ENCODE data around the gene CHD3. TPM values are rescaled to one million over a fixed set of nuclear protein-coding genes. Genes with fewer than 3 reads are reported as not detected.
"Not testable (repeated sequence)": the region's sequence is repeated elsewhere in the genome, so short reads cannot be mapped to it uniquely, and the experiment has no call there.

Gene CHD3
- total RNA-seq, 2 donors from 2014 or later = 53.7 to 69.9 TPM

DNA sequence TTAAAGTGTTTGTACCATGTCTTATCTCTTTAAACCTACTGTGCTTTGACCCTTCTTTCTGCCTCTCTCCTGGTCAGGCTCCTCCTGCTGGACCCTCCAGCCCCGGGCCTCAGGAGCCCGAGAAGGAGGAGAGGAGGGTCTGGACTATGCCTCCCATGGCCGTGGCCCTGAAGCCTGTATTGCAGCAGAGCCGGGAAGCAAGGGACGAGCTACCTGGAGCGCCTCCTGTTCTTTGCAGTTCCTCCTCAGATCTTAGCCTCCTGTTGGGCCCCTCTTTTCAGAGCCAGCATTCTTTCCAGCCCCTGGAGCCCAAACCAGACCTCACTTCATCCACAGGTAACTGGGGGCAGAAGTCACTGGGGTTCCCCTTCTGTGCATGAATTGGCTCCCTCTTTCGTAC, 57.1 kb downstream of the CHD3 start:
- WGBS, 2 donors = 83 to 94% methylated on average over 7 of the region's 7 CpGs
- Histone ChIP-seq H3K4me1 (no peaks in the 10 kb centered on the region), H3K4me3 (no peak overlapping the region), H3K36me3 (replicated peaks in 1 of 2; ENCODE audit: insufficient read depth in 1 of 2, low read depth in 2 of 2) (peaks cover 8 to 24% of the 10 kb centered on the region in 2 donors), H3K27me3 (no peaks in the 10 kb centered on the region), H3K27ac (no peak overlapping the region), H3K9me3 (no peaks in the 10 kb centered on the region)
- TF ChIP-seq, protein P1, sequence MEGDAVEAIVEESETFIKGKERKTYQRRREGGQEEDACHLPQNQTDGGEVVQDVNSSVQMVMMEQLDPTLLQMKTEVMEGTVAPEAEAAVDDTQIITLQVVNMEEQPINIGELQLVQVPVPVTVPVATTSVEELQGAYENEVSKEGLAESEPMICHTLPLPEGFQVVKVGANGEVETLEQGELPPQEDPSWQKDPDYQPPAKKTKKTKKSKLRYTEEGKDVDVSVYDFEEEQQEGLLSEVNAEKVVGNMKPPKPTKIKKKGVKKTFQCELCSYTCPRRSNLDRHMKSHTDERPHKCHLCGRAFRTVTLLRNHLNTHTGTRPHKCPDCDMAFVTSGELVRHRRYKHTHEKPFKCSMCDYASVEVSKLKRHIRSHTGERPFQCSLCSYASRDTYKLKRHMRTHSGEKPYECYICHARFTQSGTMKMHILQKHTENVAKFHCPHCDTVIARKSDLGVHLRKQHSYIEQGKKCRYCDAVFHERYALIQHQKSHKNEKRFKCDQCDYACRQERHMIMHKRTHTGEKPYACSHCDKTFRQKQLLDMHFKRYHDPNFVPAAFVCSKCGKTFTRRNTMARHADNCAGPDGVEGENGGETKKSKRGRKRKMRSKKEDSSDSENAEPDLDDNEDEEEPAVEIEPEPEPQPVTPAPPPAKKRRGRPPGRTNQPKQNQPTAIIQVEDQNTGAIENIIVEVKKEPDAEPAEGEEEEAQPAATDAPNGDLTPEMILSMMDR (IDR thresholded peaks at IDR 0.05) = no peak
- no peak for TF ChIP-seq POLR2A (IDR thresholded peaks at IDR 0.05)
- intact Hi-C loops (cut with DNase I) = no loop called here
- DNase-seq (no peak), ATAC-seq (no peak)

DNA sequence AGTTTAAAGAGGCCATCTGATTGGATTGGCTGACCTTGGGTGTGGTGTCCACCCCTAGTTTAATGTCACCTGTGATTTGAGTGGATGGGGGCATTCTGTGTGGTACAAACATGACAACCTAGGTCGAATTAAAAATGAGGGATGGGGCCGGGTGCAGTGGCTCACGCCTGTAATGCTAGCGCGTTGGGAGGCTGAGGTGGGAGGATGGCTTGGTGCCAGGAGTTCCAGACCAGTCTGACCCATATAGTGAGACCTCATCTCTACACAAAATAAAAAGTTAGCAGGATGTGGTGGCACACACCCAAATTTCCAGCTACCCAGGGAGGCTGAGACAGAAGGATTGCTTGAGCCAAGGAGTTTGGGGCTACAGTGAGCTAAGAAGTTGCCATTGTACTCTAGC, 57.9 kb downstream of the CHD3 start:
- Histone ChIP-seq H3K4me1 (no peaks in the 10 kb centered on the region), H3K27ac (no peak overlapping the region), H3K27me3 (no peaks in the 10 kb centered on the region), H3K4me3 (no peak overlapping the region), H3K9me3 (no peaks in the 10 kb centered on the region), H3K36me3 (replicated peaks in 1 of 2; ENCODE audit: insufficient read depth in 1 of 2, low read depth in 2 of 2) (peaks cover 8 to 24% of the 10 kb centered on the region in 2 donors)
- WGBS, 2 donors = 54 to 80% methylated on average over 5 of the region's 5 CpGs
- DNase-seq = no peak
- intact Hi-C loops (cut with DNase I) = no loop called here
- TF ChIP-seq, protein P1 (IDR thresholded peaks at IDR 0.05) = no peak
- TF ChIP-seq POLR2A (IDR thresholded peaks at IDR 0.05) = no peak
- no peak for ATAC-seq

DNA sequence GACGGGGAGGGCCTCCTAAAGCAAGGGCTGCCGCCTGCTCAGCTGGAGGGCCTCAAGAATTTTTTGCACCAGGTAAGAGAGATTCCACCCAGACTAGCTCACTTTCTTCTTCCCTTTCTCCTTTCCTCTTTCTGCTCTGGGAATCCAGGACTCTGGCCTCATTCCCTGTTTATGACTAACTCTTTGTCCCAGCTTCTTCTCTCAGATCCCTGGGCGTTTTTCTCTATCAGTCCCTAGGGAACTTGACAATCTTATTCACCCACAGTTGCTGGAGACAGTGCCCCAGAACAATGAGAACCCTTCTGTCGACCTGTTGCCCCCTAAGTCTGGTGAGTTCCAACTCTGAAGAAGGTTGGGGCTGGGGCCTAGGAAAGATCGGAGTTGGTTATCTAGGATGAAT, 59.1 kb downstream of the CHD3 start:
- intact Hi-C loops (cut with DNase I) = no loop called here
- Histone ChIP-seq H3K36me3 (replicated peaks in 1 of 2; ENCODE audit: insufficient read depth in 1 of 2, low read depth in 2 of 2) (peaks cover 8 to 24% of the 10 kb centered on the region in 2 donors), H3K27ac (no peak overlapping the region), H3K4me3 (no peak overlapping the region), H3K9me3 (no peaks in the 10 kb centered on the region), H3K27me3 (no peaks in the 10 kb centered on the region), H3K4me1 (no peaks in the 10 kb centered on the region)
- no peak for ATAC-seq
- WGBS, 2 donors = 83% methylated on average over 5 of the region's 5 CpGs
- TF ChIP-seq, protein P1 (IDR thresholded peaks at IDR 0.05) = no peak
- no peak for TF ChIP-seq POLR2A (IDR thresholded peaks at IDR 0.05)
- DNase-seq = no peak

DNA sequence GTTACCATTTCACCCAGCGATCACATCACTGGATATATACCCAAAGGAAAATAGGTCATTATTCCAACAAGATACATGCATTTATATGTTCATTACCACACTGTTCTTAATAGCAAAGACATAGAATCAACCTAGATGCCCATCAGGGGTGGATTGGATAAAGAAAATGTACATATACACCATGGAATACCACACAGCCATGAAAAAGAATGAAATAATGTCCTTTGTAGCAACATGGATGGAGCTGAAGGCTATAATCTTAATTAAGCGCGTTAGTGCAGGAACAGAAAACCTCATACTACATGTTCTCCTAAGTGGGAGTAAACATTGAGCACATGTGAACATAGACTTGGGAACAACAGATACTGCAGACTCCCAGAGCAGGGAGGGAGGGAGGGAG, 62.0 kb downstream of the CHD3 start:
- no peak overlapping the region for H3K4me3 ChIP-seq
- no peak for DNase-seq
- no peak for TF ChIP-seq POLR2A (IDR thresholded peaks at IDR 0.05)
- TF ChIP-seq, protein P1 (IDR thresholded peaks at IDR 0.05) = no peak
- peaks cover 7 to 12% of the 10 kb centered on the region in 2 donors for H3K36me3 ChIP-seq (replicated peaks in 1 of 2; ENCODE audit: insufficient read depth in 1 of 2, low read depth in 2 of 2)
- H3K4me1 ChIP-seq = no peaks in the 10 kb centered on the region
- 56 to 85% methylated on average over 3 of the region's 3 CpGs for WGBS, 2 donors
- H3K9me3 ChIP-seq = no peaks in the 10 kb centered on the region
- intact Hi-C loops (cut with DNase I) = no loop called here
- H3K27me3 ChIP-seq = no peaks in the 10 kb centered on the region
- no peak for ATAC-seq
- no peak overlapping the region for H3K27ac ChIP-seq

DNA sequence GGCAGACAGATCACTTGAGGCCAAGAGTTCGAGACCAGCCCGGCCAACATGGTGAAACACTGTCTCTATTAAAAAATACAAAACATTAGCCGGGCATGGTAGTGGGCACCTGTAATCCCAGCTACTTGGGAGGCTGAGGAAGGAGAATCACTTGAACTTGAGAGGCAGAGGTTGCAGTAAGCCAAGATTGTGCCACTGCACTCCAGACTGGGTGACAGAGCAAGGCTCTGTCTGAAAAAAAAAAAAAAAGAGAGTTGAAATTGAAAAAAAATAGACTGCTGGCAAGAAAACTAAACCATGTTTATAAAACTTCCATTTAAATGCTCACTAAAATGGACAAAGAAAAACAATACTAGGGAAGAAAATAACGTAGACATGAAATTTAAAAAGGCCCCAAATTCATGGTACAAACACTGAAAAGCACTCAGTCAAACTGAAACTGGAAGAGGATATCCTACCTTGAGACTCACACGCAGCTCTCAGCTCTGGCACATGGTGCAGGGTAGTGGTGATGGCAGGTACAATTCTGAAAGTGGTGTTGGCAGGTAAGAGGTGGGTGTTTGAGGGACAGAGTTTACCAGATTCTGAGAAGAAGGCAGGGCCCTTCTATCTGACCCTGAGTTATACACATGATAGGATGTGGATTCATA, 62.7 kb downstream of the CHD3 start:
- WGBS, 2 donors = 70 to 73% methylated on average over 5 of the region's 5 CpGs
- no peak overlapping the region for H3K27ac ChIP-seq
- no peaks in the 10 kb centered on the region for H3K4me1 ChIP-seq
- intact Hi-C loops (cut with DNase I) = no loop called here
- no peak for TF ChIP-seq POLR2A (IDR thresholded peaks at IDR 0.05)
- TF ChIP-seq, protein P1 (IDR thresholded peaks at IDR 0.05) = no peak
- DNase-seq = no peak
- peaks cover 0 to 8% of the 10 kb centered on the region in 2 donors for H3K36me3 ChIP-seq (replicated peaks in 1 of 2; ENCODE audit: insufficient read depth in 1 of 2, low read depth in 2 of 2)
- no peaks in the 10 kb centered on the region for H3K9me3 ChIP-seq
- ATAC-seq = no peak
- no peak overlapping the region for H3K4me3 ChIP-seq
- H3K27me3 ChIP-seq = no peaks in the 10 kb centered on the region

DNA sequence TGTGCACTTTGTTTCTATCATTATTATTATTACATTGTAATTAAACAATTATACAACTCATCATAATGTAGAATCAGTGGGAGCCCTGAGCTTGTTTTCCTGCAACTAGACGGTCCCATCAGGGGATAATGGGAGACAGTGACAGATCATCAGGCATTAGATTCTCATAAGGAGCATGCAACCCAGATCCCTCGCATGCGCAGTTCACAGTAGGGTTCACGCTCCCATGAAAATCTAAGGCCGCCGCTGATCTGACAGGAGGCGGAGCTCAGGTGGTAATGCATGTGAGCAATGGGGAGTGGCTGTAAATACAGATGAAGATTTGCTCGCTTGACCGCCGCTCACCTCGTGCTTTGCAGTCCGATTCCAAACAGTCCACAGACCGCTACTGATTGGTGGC, 64.7 kb downstream of the CHD3 start:
- H3K4me1 ChIP-seq; H3K4me3 ChIP-seq; H3K27me3 ChIP-seq; H3K27ac ChIP-seq; H3K9me3 ChIP-seq; DNase-seq; intact Hi-C loops (cut with DNase I); H3K36me3 ChIP-seq (replicated peaks in 1 of 2; ENCODE audit: insufficient read depth in 1 of 2, low read depth in 2 of 2); ATAC-seq: not testable (repeated sequence)
- WGBS, 2 donors = 85 to 89% methylated on average over 13 of the region's 13 CpGs
